Peyer's patch (tissue), 4 donors: Measurements from ENCODE around the gene ARF3.

Source experiments
- CTCF ChIP-seq, 6 experiments: fragments of 450-650 bp in 4 of 6; fragments of 200-600 bp in 2 of 6; sonication (generic) in 1 of 6; IDR thresholded peaks; one replicate each; pipeline ENCODE4 v1.5.1; 2017 to 2019; ENCODE audit warnings: antibody characterized with exemption in 6 of 6, mild to moderate bottlenecking in 3 of 6, moderate library complexity in 1 of 6
- POLR2A ChIP-seq, 2 donors: fragments of 450-650 bp; IDR thresholded peaks; one replicate each; pipeline ENCODE4 v1.5.1; 2017; ENCODE audit warnings: antibody characterized with exemption in 2 of 2, mild to moderate bottlenecking in 2 of 2, moderate library complexity in 2 of 2

- TF ChIP-seq CTCF (IDR thresholded peaks at IDR 0.05) (no peak), POLR2A (IDR thresholded peaks at IDR 0.05) (no peak)
Measured at GRCh38 chr12:48946943-48947342, 10.3 kb downstream of the ARF3 start.
